Colonic mucosa (tissue), 4 donors: ENCODE data around the gene TAAR8. TPM values are rescaled to one million over a fixed set of nuclear protein-coding genes. Genes with fewer than 3 reads are reported as not detected.

Source experiments
- DNase-seq: peaks from one replicate; pipeline ENCODE4 v3.0.0-alpha.2; 2020
- H3K27ac ChIP-seq: fragments of 200-600 bp; one replicate; pipeline ENCODE4 v1.8.0; 2021
- H3K27me3 ChIP-seq: fragments of 200-600 bp; one replicate; pipeline ENCODE4 v1.8.0; 2021
- H3K36me3 ChIP-seq: fragments of 200-600 bp; one replicate; pipeline ENCODE4 v1.8.0; 2021
- H3K4me1 ChIP-seq: fragments of 200-600 bp; one replicate; pipeline ENCODE4 v1.8.0; 2021; ENCODE audit warnings: mild to moderate bottlenecking
- H3K4me3 ChIP-seq: fragments of 200-600 bp; one replicate; pipeline ENCODE4 v1.8.0; 2021
- H3K9ac ChIP-seq, 2 donors: one replicate each; pipeline ENCODE4 v1.7.0; 2013; ENCODE audit warnings: control low read depth in 2 of 2, low read depth in 2 of 2, low read length in 2 of 2
- H3K9me3 ChIP-seq: fragments of 200-600 bp; one replicate; pipeline ENCODE4 v1.8.0; 2021
- intact Hi-C: fragments of 100-400 bp; cut with DNase I; formaldehyde crosslinking; loops from one replicate; pipeline ENCODE4 v1.14.1; 2022
- total RNA-seq, 2 donors: library from RNA; stranded (reverse); fragmentation: NEBNext Ultra II Directional in 1 of 2; extraction: Animal tissue kit (Norgen Biotek cat#: 25700) in 1 of 2; gene quantifications; one replicate each; pipeline ENCODE4 v1.2.1, GENCODE V29; 2021
- TF ChIP-seq, protein P1 (sequence below): fragments of 200-600 bp; IDR thresholded peaks from one replicate; pipeline ENCODE4 v1.8.0; 2022; ENCODE audit warnings: antibody characterized with exemption, mild to moderate bottlenecking
- donor health status: healthy.
- donor health status: DM: no; HTN: no; CAD: no.
- donor health status: DM: no; HTN: no; CAD: no.

Gene TAAR8
- total RNA-seq, 2 donors from 2014 or later, result not detected

DNA sequence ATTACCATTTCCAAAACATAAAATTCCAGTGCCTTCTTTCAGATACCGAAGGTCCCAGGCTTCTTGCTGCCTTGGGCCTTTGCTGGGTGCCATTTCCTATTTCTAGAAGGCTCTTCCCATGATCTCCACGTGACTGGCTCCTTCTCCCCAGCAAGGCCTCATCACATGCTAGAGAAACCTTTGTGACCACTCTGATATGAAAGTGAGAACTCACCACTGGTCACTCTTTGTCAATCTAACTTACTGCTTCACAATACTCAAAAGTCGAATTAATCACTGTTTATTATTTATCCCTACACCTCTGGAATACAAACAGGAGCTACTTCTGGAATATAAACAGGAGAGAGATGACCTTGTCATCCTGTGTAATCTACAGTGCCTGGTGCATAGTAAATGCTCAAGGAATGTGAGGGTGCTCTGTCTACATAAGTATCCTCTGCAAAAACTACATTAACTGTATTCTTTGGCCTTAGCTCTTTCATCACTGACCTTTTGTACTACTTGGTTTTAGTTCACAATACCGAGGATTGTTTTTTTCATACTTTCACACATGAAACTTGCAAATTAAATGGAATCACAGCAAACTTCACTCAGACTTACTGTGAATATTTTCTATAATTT is 41.2 kb upstream of the TAAR8 start:
- Histone ChIP-seq H3K4me1 (peaks cover 8% of the 10 kb centered on the region), H3K4me3 (peak overlapping the region; percentile 93), H3K27ac (peak overlapping the region; percentile 95), H3K9ac (peak overlapping the region in 1 of 2 donors; percentile 8), H3K36me3 (no peaks in the 10 kb centered on the region), H3K27me3 (no peaks in the 10 kb centered on the region), H3K9me3 (no peaks in the 10 kb centered on the region)
- DNase-seq, result peak; percentile 32
- TF ChIP-seq, protein P1, sequence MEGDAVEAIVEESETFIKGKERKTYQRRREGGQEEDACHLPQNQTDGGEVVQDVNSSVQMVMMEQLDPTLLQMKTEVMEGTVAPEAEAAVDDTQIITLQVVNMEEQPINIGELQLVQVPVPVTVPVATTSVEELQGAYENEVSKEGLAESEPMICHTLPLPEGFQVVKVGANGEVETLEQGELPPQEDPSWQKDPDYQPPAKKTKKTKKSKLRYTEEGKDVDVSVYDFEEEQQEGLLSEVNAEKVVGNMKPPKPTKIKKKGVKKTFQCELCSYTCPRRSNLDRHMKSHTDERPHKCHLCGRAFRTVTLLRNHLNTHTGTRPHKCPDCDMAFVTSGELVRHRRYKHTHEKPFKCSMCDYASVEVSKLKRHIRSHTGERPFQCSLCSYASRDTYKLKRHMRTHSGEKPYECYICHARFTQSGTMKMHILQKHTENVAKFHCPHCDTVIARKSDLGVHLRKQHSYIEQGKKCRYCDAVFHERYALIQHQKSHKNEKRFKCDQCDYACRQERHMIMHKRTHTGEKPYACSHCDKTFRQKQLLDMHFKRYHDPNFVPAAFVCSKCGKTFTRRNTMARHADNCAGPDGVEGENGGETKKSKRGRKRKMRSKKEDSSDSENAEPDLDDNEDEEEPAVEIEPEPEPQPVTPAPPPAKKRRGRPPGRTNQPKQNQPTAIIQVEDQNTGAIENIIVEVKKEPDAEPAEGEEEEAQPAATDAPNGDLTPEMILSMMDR, result no peak
- intact Hi-C loops, result no loop called here

DNA sequence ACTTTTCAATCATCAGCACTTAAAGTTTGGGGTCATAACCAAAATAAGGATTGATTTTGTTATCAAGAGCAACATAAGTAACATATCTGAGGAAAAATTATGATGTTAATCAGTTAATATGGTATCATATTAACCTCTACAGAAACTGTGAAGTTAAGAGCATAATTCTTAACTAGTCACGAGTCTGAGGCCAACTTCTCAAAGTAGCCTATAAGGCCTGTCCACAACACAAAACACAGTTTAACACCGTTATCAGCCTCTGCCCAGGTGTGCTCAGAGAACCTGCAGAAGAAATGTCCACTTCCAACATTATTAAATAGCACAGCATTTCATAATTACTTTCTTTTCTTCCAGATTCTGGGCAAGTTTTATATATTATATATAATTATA is 40.6 kb upstream of the TAAR8 start:
- H3K27ac ChIP-seq, result peak overlapping the region; percentile 95
- no peaks in the 10 kb centered on the region for H3K27me3 ChIP-seq
- intact Hi-C loops, result no loop called here
- H3K36me3 ChIP-seq, result no peaks in the 10 kb centered on the region
- peak overlapping the region; percentile 93 for H3K4me3 ChIP-seq
- no peak for DNase-seq
- H3K9me3 ChIP-seq, result no peaks in the 10 kb centered on the region
- H3K4me1 ChIP-seq, result peaks cover 8% of the 10 kb centered on the region
- TF ChIP-seq, protein P1, result no peak
- H3K9ac ChIP-seq, result no peak overlapping the region

DNA sequence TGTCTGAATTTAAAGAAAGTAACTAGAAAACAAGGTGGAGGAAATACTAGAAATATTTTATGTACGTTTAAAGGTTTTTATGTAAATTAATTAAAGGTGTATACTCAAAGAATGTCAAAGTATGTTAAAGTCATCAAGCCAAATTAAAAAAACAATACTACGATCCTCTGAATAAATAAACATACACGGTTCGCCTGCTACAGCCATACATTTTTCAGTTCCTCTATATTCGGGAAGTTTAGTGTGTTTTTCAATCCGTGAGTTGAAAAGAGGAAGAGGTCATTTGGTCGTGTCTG is 40.2 kb upstream of the TAAR8 start:
- Histone ChIP-seq H3K4me3 (peak overlapping the region; percentile 93), H3K9me3 (no peaks in the 10 kb centered on the region), H3K27me3 (no peaks in the 10 kb centered on the region), H3K4me1 (peaks cover 8% of the 10 kb centered on the region), H3K27ac (peak overlapping the region; percentile 95), H3K36me3 (no peaks in the 10 kb centered on the region), H3K9ac (peak overlapping the region; percentile 70 to 90)
- no peak for DNase-seq
- TF ChIP-seq, protein P1, result no peak
- intact Hi-C loops, result no loop called here

DNA sequence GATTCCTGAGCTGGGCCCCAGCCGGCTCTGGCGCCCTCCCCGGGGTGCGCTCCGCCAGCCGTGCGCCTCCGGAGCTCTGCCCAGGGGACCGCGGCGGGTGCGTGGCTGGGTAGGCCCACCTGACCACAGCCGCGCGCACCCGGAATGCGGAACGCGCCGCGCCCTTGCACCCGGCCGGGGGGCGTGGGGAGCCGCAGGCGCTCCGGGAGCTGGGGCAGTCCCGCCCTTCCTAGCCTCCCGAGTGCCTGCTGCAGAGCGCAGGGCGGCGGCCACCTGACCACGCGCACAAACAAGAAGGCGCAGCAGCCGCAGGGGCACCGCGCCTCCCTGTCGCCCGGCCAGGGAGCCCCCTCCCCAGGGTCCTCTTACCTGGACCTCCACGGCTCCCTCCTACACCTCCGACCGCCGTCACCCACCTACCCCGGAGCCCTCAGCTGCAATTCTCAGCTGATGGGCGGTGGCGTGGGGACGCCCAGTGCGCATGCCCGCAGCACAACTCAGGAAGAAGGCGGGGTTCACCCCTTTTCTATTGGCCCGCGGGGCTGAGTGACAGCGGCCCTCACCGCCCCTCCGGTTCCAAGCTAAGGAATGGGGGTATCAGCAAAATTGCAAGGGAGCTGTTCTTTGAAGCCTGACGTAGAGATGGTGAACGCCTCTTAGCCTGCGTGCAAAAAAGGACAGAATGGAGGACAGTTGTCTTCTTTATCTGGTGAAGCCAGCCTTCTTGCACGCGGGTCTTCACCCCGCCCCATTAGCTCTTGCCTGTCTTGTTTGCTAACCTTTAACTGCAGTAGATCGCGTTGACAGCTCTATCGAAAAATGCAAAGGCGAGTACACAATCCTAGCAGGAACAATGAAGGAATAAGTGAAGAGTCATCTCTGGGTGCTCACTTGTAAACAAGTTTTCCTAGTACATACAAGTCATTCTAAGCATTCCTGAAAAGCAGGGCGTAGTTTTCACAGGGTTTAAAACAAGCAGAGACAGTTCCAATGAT is 39.5 kb upstream of the TAAR8 start, which contains the start of gene STX7:
STX7 (minus strand) TSS at position 479 of the 995 bp plus-strand sequence. CDS start 9,586 bp downstream, outside the sequence.
- TF ChIP-seq, protein P1, result no peak
- Histone ChIP-seq H3K4me3 (peak within 1 kb of the TSS; percentile 93), H3K27ac (peak within 1 kb of the TSS; percentile 95), H3K9me3 (no peaks in the 10 kb centered on the region), H3K36me3 (no peaks in the 10 kb centered on the region), H3K4me1 (peaks cover 8% of the 10 kb centered on the region), H3K9ac (peak within 1 kb of the TSS; percentile 70 to 90), H3K27me3 (no peaks in the 10 kb centered on the region)
- intact Hi-C loops, result no loop called here
- DNase-seq, result peak; percentile 94

DNA sequence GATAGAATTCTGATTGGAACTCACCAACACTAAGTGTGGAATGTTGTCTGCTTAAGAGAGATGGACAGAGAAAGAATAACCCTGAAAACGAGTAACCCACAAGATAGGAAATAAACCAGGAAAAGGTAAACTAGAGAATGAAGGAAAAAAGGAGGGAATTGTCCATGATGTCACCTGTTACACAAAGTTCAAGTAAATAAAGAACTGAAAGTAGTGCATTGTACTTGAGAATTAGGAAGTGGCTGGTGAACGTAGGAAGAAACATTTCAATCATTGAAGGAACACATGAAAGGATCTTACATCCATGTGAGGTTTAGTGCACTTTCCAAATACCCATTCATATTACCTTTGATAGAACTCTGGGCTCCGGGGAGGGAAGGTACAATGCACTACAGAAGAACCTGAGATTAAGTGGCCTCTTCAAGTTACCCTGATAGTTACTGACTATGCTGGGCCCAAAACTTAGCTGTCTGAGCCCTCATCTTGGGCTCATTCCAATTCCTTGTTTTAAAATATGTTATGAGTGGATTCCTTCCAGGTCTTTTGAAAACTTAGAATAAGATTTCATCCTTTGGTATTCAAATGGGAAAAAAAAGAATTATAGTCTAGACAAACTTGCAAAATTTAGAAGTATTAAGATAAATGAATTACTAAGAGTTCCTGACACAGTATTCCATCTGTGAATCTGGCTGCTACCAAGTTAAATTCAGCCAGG is 38.5 kb upstream of the TAAR8 start:
- Histone ChIP-seq H3K36me3 (no peaks in the 10 kb centered on the region), H3K27me3 (no peaks in the 10 kb centered on the region), H3K9ac (peak overlapping the region; percentile 70 to 90), H3K4me3 (peak overlapping the region; percentile 93), H3K4me1 (peaks cover 6% of the 10 kb centered on the region), H3K27ac (peak overlapping the region; percentile 95), H3K9me3 (no peaks in the 10 kb centered on the region)
- intact Hi-C loops, result no loop called here
- DNase-seq, result no peak
- TF ChIP-seq, protein P1, result no peak
